Spleen (tissue), 7 donors: ENCODE measurements around the gene YEATS2.

ENCODE experiments used
- CTCF ChIP-seq, 11 experiments: fragments of 200-600 bp in 7 of 11; fragments of 450-650 bp in 4 of 11; sonication (generic) in 4 of 11; IDR thresholded peaks in 8 of 11; conservative IDR thresholded peaks in 3 of 11; 1 replicate in 7 of 11; 2 replicates in 4 of 11; pipeline versions ENCODE4 v1.4.0 to v1.8.0; 2016 to 2021; ENCODE audit warnings: antibody characterized with exemption in 11 of 11, inconsistent platforms in 4 of 11, mild to moderate bottlenecking in 1 of 11
- POLR2A ChIP-seq, 3 donors: fragments of 450-650 bp; IDR thresholded peaks; one replicate each; pipeline ENCODE4 v1.5.1; 2017; ENCODE audit warnings: antibody characterized with exemption in 3 of 3, mild to moderate bottlenecking in 1 of 3
- donor health status: DM: no; HTN: no; CAD: no; lungs with moderate emphysema.
- donor health status: DM: no; HTN: no; CAD: no.
- donor health status: DM: no; HTN: no; CAD: no.

- no peak for TF ChIP-seq CTCF (IDR thresholded peaks at IDR 0.05 in 8 of 11, conservative IDR thresholded peaks at IDR 0.05 in 3 of 11)
- no peak for TF ChIP-seq POLR2A (IDR thresholded peaks at IDR 0.05)
Measured at GRCh38 chr3:183698756-183699155, 1.2 kb downstream of the YEATS2 start.
